Limb (tissue), 2 donors: ENCODE data around the gene CPB2.

Experiments
- DNase-seq, 2 donors: peaks; one replicate each; pipeline ENCODE4 v3.0.0-alpha.2; 2016; ENCODE audit errors: extremely low spot score in 2 of 2

CPB2 gene

GRCh38 chr13:46051968-46052318 lies 52.9 kb downstream of the CPB2 start:
- no peak for DNase-seq

GRCh38 chr13:46050771-46051170 lies 54.1 kb downstream of the CPB2 start:
- DNase-seq = no peak

GRCh38 chr13:46045424-46045823 lies 59.4 kb downstream of the CPB2 start:
- DNase-seq = no peak

- DNase-seq = no peak
These were observed 61.2 kb downstream of the CPB2 start for GRCh38 chr13:46043647-46044046.

- no peak for DNase-seq
These were observed 63.4 kb downstream of the CPB2 start for GRCh38 chr13:46041419-46041839.

- DNase-seq = no peak
These were observed 64.1 kb downstream of the CPB2 start for GRCh38 chr13:46040763-46041162.

GRCh38 chr13:46039411-46040182 lies 65.2 kb downstream of the CPB2 start:
- DNase-seq = no peak

GRCh38 chr13:46038296-46038695 lies 66.5 kb downstream of the CPB2 start:
- DNase-seq = no peak

- DNase-seq = no peak
These were observed 69.8 kb downstream of the CPB2 start for GRCh38 chr13:46035066-46035465.

- DNase-seq = no peak
These were observed 72.5 kb downstream of the CPB2 start for GRCh38 chr13:46032341-46032740.

GRCh38 chr13:46031581-46032263 lies 73.1 kb downstream of the CPB2 start:
- no peak for DNase-seq

GRCh38 chr13:46025157-46025556 lies 79.7 kb downstream of the CPB2 start:
- DNase-seq = no peak

GRCh38 chr13:46022481-46022880 lies 82.4 kb downstream of the CPB2 start:
- no peak for DNase-seq

- DNase-seq = no peak
These were observed 88.6 kb downstream of the CPB2 start for GRCh38 chr13:46016216-46016615.

GRCh38 chr13:46015366-46015765 lies 89.5 kb downstream of the CPB2 start:
- DNase-seq = no peak

GRCh38 chr13:46012404-46012803 lies 92.4 kb downstream of the CPB2 start:
- DNase-seq = no peak

- DNase-seq = peak in 1 of 2 donors; percentile 6
These were observed 94.7 kb downstream of the CPB2 start for GRCh38 chr13:46010148-46010547.

GRCh38 chr13:46008631-46009030 lies 96.2 kb downstream of the CPB2 start:
- DNase-seq = no peak

GRCh38 chr13:46006688-46007452 lies 98.0 kb downstream of the CPB2 start:
- DNase-seq = no peak

GRCh38 chr13:46004491-46004890 lies 100.3 kb downstream of the CPB2 start:
- no peak for DNase-seq
